Eye (tissue), 1 donor: Measurements from ENCODE around the gene RFX2.
"Not testable (repeated sequence)": the region's sequence is repeated elsewhere in the genome, so short reads cannot be mapped to it uniquely, and the experiment has no call there.

Source experiments
- DNase-seq: peaks from one replicate; pipeline ENCODE4 v3.0.0-alpha.2; 2015

RFX2 gene

GRCh38 chr19:6110360-6110977 is at the start of gene RFX2:
TSS of gene RFX2 (minus strand) at chr19:6110500. CDS start at chr19:6047496, 63,004 bp downstream.
- DNase-seq = peak; percentile 99

- DNase-seq = peak; percentile 27
Observed at GRCh38 chr19:6156033-6156432, 45.7 kb upstream of the RFX2 start.

GRCh38 chr19:6150289-6150688 is 40.0 kb upstream of the RFX2 start:
- no peak for DNase-seq

GRCh38 chr19:6141217-6141616 is 30.9 kb upstream of the RFX2 start:
- DNase-seq = no peak

- DNase-seq = no peak
Observed at GRCh38 chr19:6138511-6138910, 28.2 kb upstream of the RFX2 start.

- peak; percentile 41 for DNase-seq
Observed at GRCh38 chr19:6138066-6138465, 27.8 kb upstream of the RFX2 start.

GRCh38 chr19:6133231-6133630 is 22.9 kb upstream of the RFX2 start:
- DNase-seq = no peak

GRCh38 chr19:6132482-6132881 is 22.2 kb upstream of the RFX2 start:
- DNase-seq = no peak

- no peak for DNase-seq
Observed at GRCh38 chr19:6127716-6128335, 17.5 kb upstream of the RFX2 start.

- DNase-seq = peak; percentile 48
Observed at GRCh38 chr19:6126335-6126974, 16.2 kb upstream of the RFX2 start.

GRCh38 chr19:6125571-6125989 is 15.3 kb upstream of the RFX2 start:
- DNase-seq = peak; percentile 60

- no peak for DNase-seq
Observed at GRCh38 chr19:6119031-6119430, 8.7 kb upstream of the RFX2 start.

GRCh38 chr19:6118043-6118442 is 7.7 kb upstream of the RFX2 start:
- DNase-seq = no peak

GRCh38 chr19:6117534-6117933 is 7.2 kb upstream of the RFX2 start:
- no peak for DNase-seq

GRCh38 chr19:6116749-6117430 is 6.6 kb upstream of the RFX2 start:
- DNase-seq = no peak

- DNase-seq = no peak
Observed at GRCh38 chr19:6115992-6116391, 5.7 kb upstream of the RFX2 start.

GRCh38 chr19:6113616-6114188 is 3.4 kb upstream of the RFX2 start:
- no peak for DNase-seq

- DNase-seq = no peak
Observed at GRCh38 chr19:6109947-6110346, 353 bp downstream of the RFX2 start.

- DNase-seq = peak; percentile 81
Observed at GRCh38 chr19:6108721-6109633, 1.3 kb downstream of the RFX2 start.

GRCh38 chr19:6106643-6107294 is 3.5 kb downstream of the RFX2 start:
- DNase-seq = not testable (repeated sequence)

- DNase-seq = no peak
Observed at GRCh38 chr19:6105444-6105843, 4.9 kb downstream of the RFX2 start.

- DNase-seq = no peak
Observed at GRCh38 chr19:6103894-6104293, 6.4 kb downstream of the RFX2 start.
